ENCODE data around the gene JAK2.

JAK2 gene

GRCh38 chr9:5113994-5114748 is 129.1 kb downstream of the JAK2 start:
- peaks cover 7 to 40% (median 26%) of the 10 kb centered on the region in 4 experiments for H3K36me3 ChIP-seq (ENCODE audit: control insufficient read depth in 4 of 4, insufficient read depth in 4 of 4, low read length in 3 of 4)
- H3K27ac ChIP-seq (ENCODE audit: insufficient read depth in 1 of 2, low read depth in 1 of 2, low read length in 2 of 2, poor library complexity in 1 of 2, severe bottlenecking in 2 of 2), result no peak overlapping the region
- DNase-seq, result no peak
- ChIA-PET CTCF (interaction anchor here (1.0 kb wide), 1 partner anchor 120 kb away, joined by 3 read pairs; no protein-coding TSS in a partner anchor), POLR2A (no interaction called here)
- H3K27me3 ChIP-seq (replicated peaks in 2 of 5; ENCODE audit: control insufficient read depth in 4 of 5, insufficient read depth in 5 of 5, low read length in 4 of 5), result no peaks in the 10 kb centered on the region
- no peak overlapping the region for H3K4me3 ChIP-seq (ENCODE audit: control insufficient read depth in 1 of 7, extremely low read depth in 1 of 7, insufficient read depth in 4 of 7, low read depth in 2 of 7, low read length in 6 of 7)
- 97% methylated on average over 21 of the region's 22 CpGs for WGBS (ENCODE audit: insufficient coverage)
- H3K9me3 ChIP-seq (ENCODE audit: control extremely low read depth in 1 of 5, control insufficient read depth in 4 of 5, insufficient read depth in 2 of 5, low read depth in 1 of 5, low read length in 4 of 5), result peaks cover 0 to 38% (median 23%) of the 10 kb centered on the region in 5 experiments
- H3K4me1 ChIP-seq (ENCODE audit: control extremely low read depth in 1 of 4, control insufficient read depth in 4 of 4, insufficient read depth in 4 of 4, low read length in 3 of 4), result no peaks in the 10 kb centered on the region

GRCh38 chr9:5122116-5122515 is 137.0 kb downstream of the JAK2 start:
- ChIA-PET POLR2A (no interaction called here), CTCF (interaction anchor here (0.7 kb wide), 1 partner anchor 13 kb away, joined by 4 read pairs; no protein-coding TSS in a partner anchor)
- no peak for DNase-seq
- H3K4me1 ChIP-seq (ENCODE audit: control extremely low read depth in 1 of 4, control insufficient read depth in 4 of 4, insufficient read depth in 4 of 4, low read length in 3 of 4), result no peaks in the 10 kb centered on the region
- H3K36me3 ChIP-seq (ENCODE audit: control insufficient read depth in 4 of 4, insufficient read depth in 4 of 4, low read length in 3 of 4), result peaks cover 15 to 38% (median 19%) of the 10 kb centered on the region in 4 experiments
- H3K27me3 ChIP-seq (replicated peaks in 2 of 5; ENCODE audit: control insufficient read depth in 4 of 5, insufficient read depth in 5 of 5, low read length in 4 of 5), result no peaks in the 10 kb centered on the region
- H3K4me3 ChIP-seq (ENCODE audit: control insufficient read depth in 1 of 7, extremely low read depth in 1 of 7, insufficient read depth in 4 of 7, low read depth in 2 of 7, low read length in 6 of 7), result no peak overlapping the region
- H3K27ac ChIP-seq (ENCODE audit: insufficient read depth in 1 of 2, low read depth in 1 of 2, low read length in 2 of 2, poor library complexity in 1 of 2, severe bottlenecking in 2 of 2), result no peak overlapping the region
- peaks cover 0 to 10% (median 0%) of the 10 kb centered on the region in 5 experiments for H3K9me3 ChIP-seq (ENCODE audit: control extremely low read depth in 1 of 5, control insufficient read depth in 4 of 5, insufficient read depth in 2 of 5, low read depth in 1 of 5, low read length in 4 of 5)
- WGBS (ENCODE audit: insufficient coverage), result 100% methylated on average over 1 of the region's 1 CpG

GRCh38 chr9:5122516-5122915 is 137.4 kb downstream of the JAK2 start:
- no peaks in the 10 kb centered on the region for H3K4me1 ChIP-seq (ENCODE audit: control extremely low read depth in 1 of 4, control insufficient read depth in 4 of 4, insufficient read depth in 4 of 4, low read length in 3 of 4)
- 86% methylated on average over 2 of the region's 3 CpGs for WGBS (ENCODE audit: insufficient coverage)
- H3K27ac ChIP-seq (ENCODE audit: insufficient read depth in 1 of 2, low read depth in 1 of 2, low read length in 2 of 2, poor library complexity in 1 of 2, severe bottlenecking in 2 of 2), result no peak overlapping the region
- CTCF ChIA-PET, result interaction anchor here (0.7 kb wide), 1 partner anchor 14 kb away, joined by 4 read pairs; no protein-coding TSS in a partner anchor
- H3K36me3 ChIP-seq (ENCODE audit: control insufficient read depth in 4 of 4, insufficient read depth in 4 of 4, low read length in 3 of 4), result peaks cover 15 to 41% (median 19%) of the 10 kb centered on the region in 4 experiments
- POLR2A ChIA-PET, result no interaction called here
- no peak for DNase-seq
- peaks cover 0 to 10% (median 0%) of the 10 kb centered on the region in 5 experiments for H3K9me3 ChIP-seq (ENCODE audit: control extremely low read depth in 1 of 5, control insufficient read depth in 4 of 5, insufficient read depth in 2 of 5, low read depth in 1 of 5, low read length in 4 of 5)
- H3K27me3 ChIP-seq (replicated peaks in 2 of 5; ENCODE audit: control insufficient read depth in 4 of 5, insufficient read depth in 5 of 5, low read length in 4 of 5), result no peaks in the 10 kb centered on the region
- no peak overlapping the region for H3K4me3 ChIP-seq (ENCODE audit: control insufficient read depth in 1 of 7, extremely low read depth in 1 of 7, insufficient read depth in 4 of 7, low read depth in 2 of 7, low read length in 6 of 7)

GRCh38 chr9:5140151-5140550 is 155.1 kb downstream of the JAK2 start:
- no peaks in the 10 kb centered on the region for H3K4me1 ChIP-seq (ENCODE audit: control extremely low read depth in 1 of 4, control insufficient read depth in 4 of 4, insufficient read depth in 4 of 4, low read length in 3 of 4)
- H3K27me3 ChIP-seq (replicated peaks in 2 of 5; ENCODE audit: control insufficient read depth in 4 of 5, insufficient read depth in 5 of 5, low read length in 4 of 5), result no peaks in the 10 kb centered on the region
- CTCF ChIA-PET, result no interaction called here
- no peak overlapping the region for H3K4me3 ChIP-seq (ENCODE audit: control insufficient read depth in 1 of 7, extremely low read depth in 1 of 7, insufficient read depth in 4 of 7, low read depth in 2 of 7, low read length in 6 of 7)
- WGBS (ENCODE audit: insufficient coverage), result 80% methylated on average over 1 of the region's 1 CpG
- H3K27ac ChIP-seq (ENCODE audit: insufficient read depth in 1 of 2, low read depth in 1 of 2, low read length in 2 of 2, poor library complexity in 1 of 2, severe bottlenecking in 2 of 2), result no peak overlapping the region
- no peak for DNase-seq
- POLR2A ChIA-PET, result no interaction called here
- H3K9me3 ChIP-seq (ENCODE audit: control extremely low read depth in 1 of 5, control insufficient read depth in 4 of 5, insufficient read depth in 2 of 5, low read depth in 1 of 5, low read length in 4 of 5), result peaks cover 0 to 19% (median 5%) of the 10 kb centered on the region in 5 experiments
- H3K36me3 ChIP-seq (ENCODE audit: control insufficient read depth in 4 of 4, insufficient read depth in 4 of 4, low read length in 3 of 4), result peaks cover 0 to 5% (median under 1%) of the 10 kb centered on the region in 4 experiments

- Histone ChIP-seq H3K9me3 (ENCODE audit: control extremely low read depth in 1 of 5, control insufficient read depth in 4 of 5, insufficient read depth in 2 of 5, low read depth in 1 of 5, low read length in 4 of 5) (peaks cover 2 to 39% (median 5%) of the 10 kb centered on the region in 5 experiments), H3K27ac (ENCODE audit: insufficient read depth in 1 of 2, low read depth in 1 of 2, low read length in 2 of 2, poor library complexity in 1 of 2, severe bottlenecking in 2 of 2) (no peak overlapping the region), H3K4me1 (ENCODE audit: control extremely low read depth in 1 of 4, control insufficient read depth in 4 of 4, insufficient read depth in 4 of 4, low read length in 3 of 4) (no peaks in the 10 kb centered on the region), H3K27me3 (replicated peaks in 2 of 5; ENCODE audit: control insufficient read depth in 4 of 5, insufficient read depth in 5 of 5, low read length in 4 of 5) (no peaks in the 10 kb centered on the region), H3K4me3 (ENCODE audit: control insufficient read depth in 1 of 7, extremely low read depth in 1 of 7, insufficient read depth in 4 of 7, low read depth in 2 of 7, low read length in 6 of 7) (no peak overlapping the region), H3K36me3 (ENCODE audit: control insufficient read depth in 4 of 4, insufficient read depth in 4 of 4, low read length in 3 of 4) (peaks cover 0 to 23% (median 6%) of the 10 kb centered on the region in 4 experiments)
- no peak for DNase-seq
- POLR2A ChIA-PET, result no interaction called here
- 93% methylated on average over 6 of the region's 7 CpGs for WGBS (ENCODE audit: insufficient coverage)
- CTCF ChIA-PET, result interaction anchor here (0.6 to 1.1 kb wide), 2 partner anchors 17 to 30 kb away, joined by 3 read pairs; no protein-coding TSS in a partner anchor
Observed at GRCh38 chr9:5144217-5144616, 159.1 kb downstream of the JAK2 start.

- ChIA-PET POLR2A (no interaction called here), CTCF (no interaction called here)
- peaks cover 0 to 23% (median 6%) of the 10 kb centered on the region in 4 experiments for H3K36me3 ChIP-seq (ENCODE audit: control insufficient read depth in 4 of 4, insufficient read depth in 4 of 4, low read length in 3 of 4)
- 100% methylated on average over 1 of the region's 1 CpG for WGBS (ENCODE audit: insufficient coverage)
- H3K4me3 ChIP-seq (ENCODE audit: control insufficient read depth in 1 of 7, extremely low read depth in 1 of 7, insufficient read depth in 4 of 7, low read depth in 2 of 7, low read length in 6 of 7), result no peak overlapping the region
- no peak overlapping the region for H3K27ac ChIP-seq (ENCODE audit: insufficient read depth in 1 of 2, low read depth in 1 of 2, low read length in 2 of 2, poor library complexity in 1 of 2, severe bottlenecking in 2 of 2)
- H3K9me3 ChIP-seq (ENCODE audit: control extremely low read depth in 1 of 5, control insufficient read depth in 4 of 5, insufficient read depth in 2 of 5, low read depth in 1 of 5, low read length in 4 of 5), result peaks cover 0 to 39% (median 5%) of the 10 kb centered on the region in 5 experiments
- no peak for DNase-seq
- H3K27me3 ChIP-seq (replicated peaks in 2 of 5; ENCODE audit: control insufficient read depth in 4 of 5, insufficient read depth in 5 of 5, low read length in 4 of 5), result no peaks in the 10 kb centered on the region
- no peaks in the 10 kb centered on the region for H3K4me1 ChIP-seq (ENCODE audit: control extremely low read depth in 1 of 4, control insufficient read depth in 4 of 4, insufficient read depth in 4 of 4, low read length in 3 of 4)
Observed at GRCh38 chr9:5146241-5146640, 161.2 kb downstream of the JAK2 start.
